Measurements from ENCODE around the gene NFATC1.

GRCh38 chr18:79545736-79546171 lies 150.0 kb downstream of the NFATC1 start:
- TF ChIP-seq CTCF (IDR thresholded peaks at IDR 0.05; ENCODE audit: low read depth, low read length, poor library complexity, severe bottlenecking) (no peak), EZH2phosphoT487 (IDR thresholded peaks at IDR 0.05; ENCODE audit: borderline replicate concordance, low read length) (no peak)
